GM19397 (cell line): ENCODE data around the gene MACROD2.
"Not testable (repeated sequence)": the region's sequence is repeated elsewhere in the genome, so short reads cannot be mapped to it uniquely, and the experiment has no call there.

Source experiments
- ATAC-seq: cut with Tn5 transposase; IDR thresholded peaks from one replicate; pipeline ENCODE4 v1.9.1; 2021; ENCODE audit warnings: mild to moderate bottlenecking, moderate library complexity; ENCODE audit not compliant: unreplicated experiment

Gene MACROD2

DNA sequence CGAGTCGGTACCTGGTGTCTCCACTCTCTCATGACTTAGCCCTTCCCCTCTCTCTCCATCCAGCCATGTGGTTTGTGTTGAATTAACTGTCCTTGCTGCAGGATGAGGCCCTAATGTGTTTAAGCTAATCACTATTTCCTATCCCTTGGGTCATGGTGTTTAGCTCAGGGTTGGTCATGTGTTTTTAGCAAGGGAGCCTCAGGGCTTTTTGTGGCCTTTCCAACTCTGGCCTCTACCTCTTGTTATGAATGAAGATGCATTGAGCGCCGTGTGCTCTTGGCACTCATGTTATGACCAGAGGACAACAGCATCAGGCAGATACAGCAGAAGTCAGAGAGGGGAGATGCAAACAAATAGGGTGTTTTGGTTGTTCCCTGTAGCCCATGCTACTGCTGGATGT is 1016.3 kb downstream of the MACROD2 start:
- no peak for ATAC-seq

- no peak for ATAC-seq
Observed at GRCh38 chr20:15012566-15012965, 1017.2 kb downstream of the MACROD2 start.

- not testable (repeated sequence) for ATAC-seq
Observed at GRCh38 chr20:15016875-15017274, 1021.6 kb downstream of the MACROD2 start.

DNA sequence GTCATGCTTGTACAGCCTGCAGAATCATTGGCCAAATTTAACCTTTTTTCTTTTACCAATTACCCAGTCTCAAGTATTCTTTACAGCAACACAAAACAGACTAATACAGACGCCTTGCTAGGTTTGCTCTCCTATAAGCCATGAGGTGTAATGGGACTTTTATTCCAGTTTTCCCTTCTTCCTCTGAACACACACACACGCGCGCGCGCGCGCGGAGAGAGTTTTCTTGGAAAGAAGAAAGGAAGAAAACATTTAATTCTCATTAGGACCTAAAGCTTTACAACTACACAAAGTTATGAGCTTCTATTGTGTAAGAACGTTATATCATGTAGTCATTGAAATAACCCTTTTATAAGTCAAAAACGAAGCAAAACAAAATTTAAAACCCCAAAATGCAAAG is 1023.6 kb downstream of the MACROD2 start:
- no peak for ATAC-seq

GRCh38 chr20:15020845-15021244 is 1025.5 kb downstream of the MACROD2 start:
- ATAC-seq, result no peak

GRCh38 chr20:15022921-15023320 is 1027.6 kb downstream of the MACROD2 start:
- no peak for ATAC-seq

- no peak for ATAC-seq
Observed at GRCh38 chr20:15026759-15027158, 1031.4 kb downstream of the MACROD2 start.

GRCh38 chr20:15030826-15031225 is 1035.5 kb downstream of the MACROD2 start:
- no peak for ATAC-seq

- ATAC-seq, result no peak
Observed at GRCh38 chr20:15031546-15032351, 1036.4 kb downstream of the MACROD2 start.

DNA sequence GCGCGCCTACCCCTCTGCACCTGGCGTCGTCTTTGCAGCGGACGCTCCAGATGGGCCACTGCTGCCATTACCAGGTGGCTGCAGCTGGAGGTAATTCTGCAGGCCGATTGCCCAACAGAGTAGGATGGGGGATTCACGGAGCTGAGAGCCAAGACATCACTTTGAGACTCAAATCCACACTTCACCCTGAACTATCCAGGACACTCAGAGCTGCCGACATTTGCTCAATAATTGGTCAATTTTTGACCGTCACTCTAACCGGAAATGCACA is 1037.0 kb downstream of the MACROD2 start:
- no peak for ATAC-seq

DNA sequence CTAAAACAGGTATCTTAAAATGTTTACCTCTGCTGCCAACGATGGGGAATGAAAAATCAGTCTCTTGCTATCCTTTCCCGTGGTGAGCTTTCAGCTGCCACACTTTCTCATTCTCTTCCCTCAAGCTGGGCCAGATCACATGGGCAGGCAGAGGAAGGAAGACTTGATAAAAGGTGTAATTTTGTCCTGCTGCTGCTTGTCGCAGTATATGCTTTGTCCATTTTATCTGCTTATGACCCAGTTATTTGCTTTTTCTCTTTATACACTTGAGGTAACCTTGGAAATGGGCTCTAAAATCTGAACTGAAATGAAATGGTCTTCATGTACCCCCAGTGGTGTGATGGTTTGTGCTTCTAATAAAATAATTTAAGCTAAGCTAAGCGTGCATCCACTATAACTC is 1038.0 kb downstream of the MACROD2 start:
- no peak for ATAC-seq

- ATAC-seq, result no peak
Observed at GRCh38 chr20:15033891-15034290, 1038.6 kb downstream of the MACROD2 start.

DNA sequence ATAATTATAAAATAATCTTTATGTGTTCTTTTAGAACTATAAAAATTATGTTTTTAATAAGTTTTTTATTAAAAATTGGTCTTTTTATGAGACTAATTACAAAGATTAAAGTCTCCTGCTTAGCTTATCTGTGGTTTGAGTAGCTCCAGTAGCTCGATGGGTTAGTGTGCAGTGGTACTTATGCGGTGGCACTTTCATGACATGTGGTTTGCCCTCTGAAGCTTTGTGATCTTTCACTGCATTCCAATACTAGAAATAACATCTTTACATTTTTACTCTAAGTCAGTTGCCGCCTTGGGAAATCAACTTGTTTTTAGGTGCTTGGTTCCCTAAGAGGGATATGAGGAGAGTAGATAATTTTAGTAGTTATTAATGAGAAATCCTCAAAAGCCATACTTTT is 1041.6 kb downstream of the MACROD2 start:
- no peak for ATAC-seq

GRCh38 chr20:15039088-15039752 is 1043.9 kb downstream of the MACROD2 start:
- no peak for ATAC-seq

DNA sequence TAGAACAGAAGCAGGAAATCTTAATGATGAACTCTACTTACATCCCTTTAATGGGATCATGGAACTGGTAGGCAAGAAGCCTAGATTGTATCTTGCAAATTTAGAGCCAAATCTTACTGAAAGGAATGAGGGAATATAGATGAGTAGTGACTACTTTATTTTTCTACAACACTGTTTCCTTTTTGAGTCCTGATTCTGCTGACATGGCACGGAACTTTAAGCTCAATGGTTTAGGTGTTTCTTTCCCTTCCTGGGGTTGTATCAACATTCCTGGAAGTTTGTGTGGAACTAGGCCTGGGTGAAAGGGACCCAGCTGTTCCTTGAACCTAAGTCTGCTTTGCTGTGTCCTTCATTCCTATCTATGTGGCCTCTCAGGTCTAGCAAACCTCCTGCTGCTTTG is 1047.4 kb downstream of the MACROD2 start:
- no peak for ATAC-seq

DNA sequence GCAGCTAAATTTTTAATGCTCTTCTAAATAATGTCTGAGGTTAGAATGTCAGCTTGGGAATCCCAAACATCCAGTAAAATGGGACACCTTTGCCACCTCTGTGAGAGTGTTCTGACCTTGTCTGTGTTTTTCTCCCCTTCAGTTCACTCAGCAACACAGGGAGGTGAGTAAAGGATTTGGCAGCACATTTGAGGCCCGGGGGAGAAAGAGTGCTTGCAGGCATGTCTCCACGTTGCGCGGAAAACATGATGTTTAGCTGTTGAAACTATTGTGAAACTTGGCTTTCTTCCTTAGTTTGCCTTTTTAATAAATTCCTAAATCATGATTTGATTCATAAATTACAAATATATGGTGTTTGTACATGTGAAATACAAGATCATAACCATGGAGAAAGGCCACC is 1049.9 kb downstream of the MACROD2 start:
- no peak for ATAC-seq

GRCh38 chr20:15047042-15047441 is 1051.7 kb downstream of the MACROD2 start:
- ATAC-seq, result no peak

GRCh38 chr20:15047601-15048000 is 1052.3 kb downstream of the MACROD2 start:
- no peak for ATAC-seq

GRCh38 chr20:15056246-15056645 is 1060.9 kb downstream of the MACROD2 start:
- no peak for ATAC-seq

DNA sequence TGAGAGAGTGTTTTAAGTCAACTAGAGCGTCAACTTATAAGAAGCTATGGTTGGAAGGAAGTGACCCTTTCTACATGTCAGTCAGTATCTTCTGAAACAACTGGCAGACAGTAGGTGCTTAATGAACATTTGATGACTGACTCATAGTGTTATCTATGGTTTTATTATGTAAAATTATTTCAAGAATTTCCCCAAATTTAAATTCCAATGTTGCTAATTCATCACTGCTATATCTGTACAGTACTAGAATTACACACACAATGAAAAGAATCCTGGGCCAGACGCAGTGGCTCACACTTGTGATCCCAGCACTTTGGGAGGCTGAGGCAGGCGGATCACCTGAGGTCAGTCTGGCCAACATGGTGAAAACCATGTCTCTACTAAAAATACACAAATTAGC is 1063.5 kb downstream of the MACROD2 start:
- no peak for ATAC-seq

GRCh38 chr20:15059438-15059837 is 1064.1 kb downstream of the MACROD2 start:
- no peak for ATAC-seq

DNA sequence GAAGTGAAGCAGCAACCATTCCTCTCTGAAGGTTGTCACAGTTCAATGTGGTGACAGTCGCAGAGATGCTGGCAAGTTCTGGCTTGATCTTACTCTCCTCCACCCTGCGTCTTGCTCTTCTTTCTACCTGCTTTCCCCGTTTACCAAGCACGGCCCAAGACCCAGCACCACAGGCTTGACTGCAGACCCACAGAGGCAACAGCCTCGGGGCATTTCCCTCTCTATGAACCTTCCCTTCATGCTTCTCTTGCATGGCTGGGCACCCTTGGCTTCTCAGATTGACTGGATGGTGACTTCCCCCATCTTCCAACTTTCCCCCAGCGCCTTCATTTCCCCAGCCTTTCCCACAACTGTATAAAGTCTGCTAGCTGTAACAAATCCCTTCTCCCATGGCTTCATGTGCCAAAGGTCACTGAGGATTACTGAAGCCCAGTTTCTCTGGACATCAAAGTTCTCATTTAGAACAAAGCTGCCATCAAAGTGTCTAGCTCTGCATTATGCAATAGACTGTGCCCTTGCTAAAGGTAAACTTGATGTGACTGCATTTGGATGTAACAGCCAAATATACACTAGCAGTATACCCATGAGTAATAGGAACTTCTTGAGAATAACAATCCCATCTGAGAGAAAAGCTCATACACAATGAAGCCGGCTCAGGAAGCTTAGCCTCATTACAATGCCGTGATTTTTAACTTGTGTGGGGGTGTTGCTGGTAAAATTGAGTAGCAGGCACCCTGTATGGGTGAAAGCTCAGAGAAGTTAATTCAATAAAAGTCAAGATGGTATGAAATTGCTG is 1065.1 kb downstream of the MACROD2 start:
- ATAC-seq, result no peak
